ENCODE data around the gene YJEFN3. TPM values are rescaled to one million over a fixed set of nuclear protein-coding genes. Genes with fewer than 3 reads are reported as not detected.

YJEFN3 gene
- total RNA-seq, 1 experiment from 2014 or later = 6.1 TPM

DNA sequence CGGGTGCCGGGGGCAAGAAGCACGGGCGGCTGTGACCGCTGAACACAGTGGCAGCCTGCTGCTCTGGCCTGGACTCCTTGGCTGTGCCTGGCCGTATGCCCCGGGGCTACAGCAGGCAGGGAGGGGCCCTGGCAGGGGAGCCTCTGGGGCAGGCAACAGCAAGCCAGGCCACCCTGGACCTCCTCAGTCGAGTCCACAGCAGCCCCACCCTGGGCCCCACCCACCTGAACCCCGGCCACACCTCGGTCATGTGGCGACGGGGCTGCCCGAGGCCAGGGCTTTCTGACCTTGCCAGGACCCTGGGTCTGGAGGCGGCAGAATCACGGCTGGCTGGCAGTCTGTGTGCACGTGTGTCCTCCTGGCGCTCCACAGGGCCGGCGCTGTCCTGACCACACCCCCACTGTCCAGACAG, 18.0 kb downstream of the YJEFN3 start:
- TF ChIP-seq TCF7L2 (IDR thresholded peaks at IDR 0.05; ENCODE audit: low read depth, low read length) (no peak), SIN3A (IDR thresholded peaks at IDR 0.05; ENCODE audit: borderline replicate concordance, insufficient read depth, low read depth, low read length) (no peak), CTCF (IDR thresholded peaks at IDR 0.05) (no peak), POLR2AphosphoS5 (IDR thresholded peaks at IDR 0.05; ENCODE audit: low read depth, low read length) (no peak)
- TF ChIP-seq, protein P1, sequence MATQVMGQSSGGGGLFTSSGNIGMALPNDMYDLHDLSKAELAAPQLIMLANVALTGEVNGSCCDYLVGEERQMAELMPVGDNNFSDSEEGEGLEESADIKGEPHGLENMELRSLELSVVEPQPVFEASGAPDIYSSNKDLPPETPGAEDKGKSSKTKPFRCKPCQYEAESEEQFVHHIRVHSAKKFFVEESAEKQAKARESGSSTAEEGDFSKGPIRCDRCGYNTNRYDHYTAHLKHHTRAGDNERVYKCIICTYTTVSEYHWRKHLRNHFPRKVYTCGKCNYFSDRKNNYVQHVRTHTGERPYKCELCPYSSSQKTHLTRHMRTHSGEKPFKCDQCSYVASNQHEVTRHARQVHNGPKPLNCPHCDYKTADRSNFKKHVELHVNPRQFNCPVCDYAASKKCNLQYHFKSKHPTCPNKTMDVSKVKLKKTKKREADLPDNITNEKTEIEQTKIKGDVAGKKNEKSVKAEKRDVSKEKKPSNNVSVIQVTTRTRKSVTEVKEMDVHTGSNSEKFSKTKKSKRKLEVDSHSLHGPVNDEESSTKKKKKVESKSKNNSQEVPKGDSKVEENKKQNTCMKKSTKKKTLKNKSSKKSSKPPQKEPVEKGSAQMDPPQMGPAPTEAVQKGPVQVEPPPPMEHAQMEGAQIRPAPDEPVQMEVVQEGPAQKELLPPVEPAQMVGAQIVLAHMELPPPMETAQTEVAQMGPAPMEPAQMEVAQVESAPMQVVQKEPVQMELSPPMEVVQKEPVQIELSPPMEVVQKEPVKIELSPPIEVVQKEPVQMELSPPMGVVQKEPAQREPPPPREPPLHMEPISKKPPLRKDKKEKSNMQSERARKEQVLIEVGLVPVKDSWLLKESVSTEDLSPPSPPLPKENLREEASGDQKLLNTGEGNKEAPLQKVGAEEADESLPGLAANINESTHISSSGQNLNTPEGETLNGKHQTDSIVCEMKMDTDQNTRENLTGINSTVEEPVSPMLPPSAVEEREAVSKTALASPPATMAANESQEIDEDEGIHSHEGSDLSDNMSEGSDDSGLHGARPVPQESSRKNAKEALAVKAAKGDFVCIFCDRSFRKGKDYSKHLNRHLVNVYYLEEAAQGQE (IDR thresholded peaks at IDR 0.05; ENCODE audit: insufficient read depth in 1 of 2, low read depth in 2 of 2, low read length in 1 of 2) = no peak
- in situ Hi-C loops (cut with HindIII; ENCODE audit: low pct_unique_long_range_greater_than_20kb, low sequenced_read_pairs) = no loop called here
- POLR2A ChIA-PET = no interaction called here

GRCh38 chr19:19547674-19548336, 19.1 kb downstream of the YJEFN3 start:
- Histone ChIP-seq H3K36me3 (ENCODE audit: control insufficient read depth, insufficient read depth, low read length) (no peaks in the 10 kb centered on the region), H3K9me3 (ENCODE audit: control insufficient read depth, insufficient read depth, low read depth, low read length) (no peaks in the 10 kb centered on the region), H3K4me3 (ENCODE audit: low read depth in 2 of 2, low read length in 2 of 2) (no peak overlapping the region), H3K27me3 (ENCODE audit: control insufficient read depth, insufficient read depth, low read length) (no peaks in the 10 kb centered on the region), H3K4me1 (ENCODE audit: control insufficient read depth, insufficient read depth, low read length) (no peaks in the 10 kb centered on the region), H3K27ac (ENCODE audit: low read length) (no peak overlapping the region)
- no peak for DNase-seq (ENCODE audit: low read depth, low spot score)
- no peak for ATAC-seq
- BruUV-seq (replicated peaks) = no TSS peak
- ChIA-PET POLR2A (interaction anchor here (0.6 kb wide), 1 partner anchor 217 kb away, joined by 5 read pairs; no protein-coding TSS in a partner anchor), CTCF (interaction anchor here (0.7 kb wide), 1 partner anchor 16 kb away, joined by 3 read pairs; no protein-coding TSS in a partner anchor)
- TF ChIP-seq TCF7L2 (IDR thresholded peaks at IDR 0.05; ENCODE audit: low read depth, low read length) (no peak), SIN3A (IDR thresholded peaks at IDR 0.05; ENCODE audit: borderline replicate concordance, insufficient read depth, low read depth, low read length) (no peak), CTCF (IDR thresholded peaks at IDR 0.05) (no peak), POLR2AphosphoS5 (IDR thresholded peaks at IDR 0.05; ENCODE audit: low read depth, low read length) (no peak)
- TF ChIP-seq, protein P1 (IDR thresholded peaks at IDR 0.05; ENCODE audit: insufficient read depth in 1 of 2, low read depth in 2 of 2, low read length in 1 of 2) = no peak
- in situ Hi-C loops (cut with HindIII; ENCODE audit: low pct_unique_long_range_greater_than_20kb, low sequenced_read_pairs) = no loop called here
- intact Hi-C loops (cut with micrococcal nuclease; ENCODE audit: unreplicated experiment) = no loop called here

More for the DNA sequence above, 18.0 kb downstream of the YJEFN3 start:
- H3K4me1 ChIP-seq (ENCODE audit: control insufficient read depth, insufficient read depth, low read length) = no peaks in the 10 kb centered on the region
- CTCF ChIA-PET = no interaction called here
- no TSS peak for BruUV-seq (replicated peaks)
- no peak overlapping the region for H3K4me3 ChIP-seq (ENCODE audit: low read depth in 2 of 2, low read length in 2 of 2)
- no peaks in the 10 kb centered on the region for H3K36me3 ChIP-seq (ENCODE audit: control insufficient read depth, insufficient read depth, low read length)
- no peaks in the 10 kb centered on the region for H3K27me3 ChIP-seq (ENCODE audit: control insufficient read depth, insufficient read depth, low read length)
- ATAC-seq (no peak), DNase-seq (ENCODE audit: low read depth, low spot score) (no peak)
- intact Hi-C loops (cut with micrococcal nuclease; ENCODE audit: unreplicated experiment) = no loop called here
- H3K27ac ChIP-seq (ENCODE audit: low read length) = no peak overlapping the region
- H3K9me3 ChIP-seq (ENCODE audit: control insufficient read depth, insufficient read depth, low read depth, low read length) = no peaks in the 10 kb centered on the region
